ENCODE measurements around the gene KLK13.

KLK13 gene

DNA sequence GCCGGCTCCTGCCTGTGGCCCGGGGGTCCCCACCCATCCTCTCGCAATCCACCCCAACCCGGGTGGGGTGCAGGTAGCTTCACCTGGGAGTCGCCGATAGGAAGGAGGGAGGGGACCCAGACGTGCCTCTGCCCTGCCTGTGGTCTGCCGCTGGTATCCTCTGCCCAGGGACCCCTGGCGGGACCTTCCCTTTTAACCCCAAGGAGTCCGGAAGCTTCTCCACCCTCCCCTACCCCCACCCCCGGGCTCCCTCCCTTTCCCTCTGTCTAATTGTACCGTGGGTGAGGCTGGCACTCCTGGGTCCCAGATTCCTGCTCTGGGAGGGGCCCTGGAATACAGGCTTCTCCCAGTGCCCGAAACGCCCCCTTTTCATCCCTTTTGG, 45.4 kb downstream of the KLK13 start, which contains the start of gene KLK10:
KLK10 (minus strand) TSS at position 166 of the 382 bp plus-strand sequence. CDS start 579 bp downstream, outside the sequence.
- no peak for DNase-seq (ENCODE audit: low spot score)

DNA sequence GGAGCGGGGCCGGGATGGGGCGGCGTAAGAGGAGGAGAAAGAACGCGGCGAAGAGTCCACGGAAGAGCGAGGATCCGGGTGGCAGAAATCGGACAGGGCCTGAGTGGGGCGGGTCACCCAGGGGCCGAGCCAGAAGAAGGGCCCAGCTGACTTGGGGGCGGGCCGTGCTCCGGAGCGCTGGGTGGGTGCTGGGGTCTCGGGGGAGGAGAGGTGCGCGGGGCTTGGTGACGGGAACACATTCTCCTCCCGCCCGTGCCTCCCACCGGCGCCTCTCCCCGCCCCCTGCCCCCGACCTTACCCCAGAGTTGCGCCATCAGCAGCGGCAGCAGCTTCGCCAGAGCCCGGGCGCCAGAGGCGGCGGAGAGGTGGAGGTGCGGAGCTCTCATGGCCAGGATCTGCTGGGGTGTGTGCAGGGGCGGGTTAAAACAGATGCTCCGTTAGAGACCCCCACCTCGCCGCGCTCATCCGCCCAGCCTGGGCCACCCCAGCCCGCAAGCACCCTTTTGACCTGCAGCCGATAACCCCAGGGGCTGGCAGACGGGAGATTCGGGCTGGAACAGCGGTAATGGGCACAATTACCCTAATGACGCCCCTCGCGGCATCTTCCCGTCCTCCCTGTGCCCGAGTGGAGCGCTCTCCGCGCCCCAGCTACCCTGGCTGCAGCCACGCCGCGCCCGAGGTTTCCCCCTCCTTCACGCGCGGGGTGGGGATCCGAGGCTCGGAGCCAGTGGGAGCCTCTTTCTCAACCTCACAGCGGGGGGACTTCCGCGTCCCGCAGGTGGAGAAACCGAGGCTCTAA, 45.9 kb downstream of the KLK13 start:
- no peak for DNase-seq (ENCODE audit: low spot score)

DNA sequence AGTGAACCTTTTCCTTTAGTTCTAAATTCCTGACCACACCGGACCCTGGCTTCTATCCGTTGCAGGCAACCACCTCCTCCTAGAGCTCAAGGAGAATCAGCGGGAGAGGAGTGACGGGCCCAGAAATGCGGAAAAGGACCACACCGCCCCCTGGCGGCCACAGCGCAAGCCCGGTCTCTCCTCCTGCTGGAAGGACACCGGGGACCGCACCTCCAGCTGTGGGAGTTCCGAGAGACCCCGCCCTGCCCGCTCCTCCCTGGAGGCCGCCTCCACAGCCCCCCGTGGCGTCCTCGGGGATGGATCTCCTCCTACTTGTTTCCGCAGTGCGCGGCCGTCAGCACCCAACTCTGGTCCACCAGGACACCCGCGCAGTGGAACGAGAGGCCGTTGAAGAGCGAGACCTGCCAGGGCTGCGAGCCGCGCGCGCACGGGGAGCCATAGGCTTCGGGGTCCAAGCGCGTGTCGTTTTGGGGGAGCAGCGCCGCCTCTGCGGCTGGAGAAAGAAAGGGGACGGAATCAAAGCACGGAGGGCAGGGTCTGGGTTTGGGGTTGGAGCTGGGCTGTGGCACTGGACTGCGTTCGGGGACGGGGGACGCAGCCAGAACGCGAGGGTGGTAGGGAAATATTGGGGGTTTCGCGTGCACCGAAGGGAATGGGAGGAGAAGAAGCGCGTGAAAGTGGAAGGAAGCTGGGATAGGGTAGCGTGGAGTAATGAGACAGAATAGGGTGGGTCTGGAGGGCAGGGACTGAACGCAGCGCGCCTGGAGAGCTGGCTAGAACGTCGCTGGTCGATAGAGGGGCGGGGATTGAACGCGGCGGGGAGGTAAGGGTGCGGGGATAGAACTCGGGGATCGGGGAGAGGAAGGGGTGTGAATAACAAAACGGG, 47.9 kb downstream of the KLK13 start:
- peak; percentile 49 for DNase-seq (ENCODE audit: low spot score)

DNA sequence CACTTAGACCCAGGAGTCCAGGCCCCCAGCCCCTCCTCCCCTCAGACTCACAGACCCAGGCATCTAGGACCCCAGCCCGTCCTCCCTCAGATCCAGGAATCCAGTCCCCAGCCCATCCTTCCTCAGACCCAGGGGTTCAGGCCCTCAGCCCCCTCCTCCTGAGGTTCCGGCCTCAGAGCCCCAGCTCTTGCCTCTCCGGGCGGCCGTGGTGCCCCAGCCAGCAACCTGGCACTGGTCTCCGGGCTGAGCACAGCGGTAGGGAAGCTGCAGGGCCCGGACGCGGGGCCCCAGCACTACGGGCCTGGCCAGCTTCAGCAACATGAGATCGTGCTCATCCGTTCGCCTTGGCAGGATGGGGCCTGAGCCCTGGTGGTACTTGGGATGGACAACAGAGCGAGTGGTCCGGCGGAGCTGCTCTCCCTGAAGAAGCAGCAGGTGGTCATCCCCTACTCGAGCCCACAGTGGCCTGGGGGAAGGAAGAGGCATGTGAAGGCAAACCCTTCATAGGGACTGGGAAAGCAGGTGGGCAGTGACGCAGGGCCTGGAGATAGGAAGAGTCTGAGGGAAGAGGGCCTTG, 49.1 kb downstream of the KLK13 start:
- DNase-seq (ENCODE audit: low spot score), result no peak

DNA sequence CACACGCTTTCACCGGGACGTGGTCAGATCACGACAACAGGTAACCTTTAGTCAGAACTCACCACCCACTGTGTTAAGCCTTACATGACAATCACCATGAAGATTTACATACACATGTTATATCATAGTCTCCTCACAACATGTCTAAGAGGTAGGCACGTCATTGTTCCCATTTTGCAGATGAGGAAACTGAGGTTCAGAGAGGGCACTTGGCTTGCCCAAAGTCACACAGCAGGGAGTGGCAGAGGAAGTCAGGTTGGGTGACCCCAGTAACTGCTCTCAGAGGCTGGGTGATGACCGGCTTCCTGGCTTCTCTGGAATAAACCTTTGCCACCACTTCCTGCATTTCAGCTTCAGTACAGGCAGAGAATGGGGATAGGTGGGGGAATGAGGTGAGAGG, 50.6 kb downstream of the KLK13 start:
- no peak for DNase-seq (ENCODE audit: low spot score)

DNA sequence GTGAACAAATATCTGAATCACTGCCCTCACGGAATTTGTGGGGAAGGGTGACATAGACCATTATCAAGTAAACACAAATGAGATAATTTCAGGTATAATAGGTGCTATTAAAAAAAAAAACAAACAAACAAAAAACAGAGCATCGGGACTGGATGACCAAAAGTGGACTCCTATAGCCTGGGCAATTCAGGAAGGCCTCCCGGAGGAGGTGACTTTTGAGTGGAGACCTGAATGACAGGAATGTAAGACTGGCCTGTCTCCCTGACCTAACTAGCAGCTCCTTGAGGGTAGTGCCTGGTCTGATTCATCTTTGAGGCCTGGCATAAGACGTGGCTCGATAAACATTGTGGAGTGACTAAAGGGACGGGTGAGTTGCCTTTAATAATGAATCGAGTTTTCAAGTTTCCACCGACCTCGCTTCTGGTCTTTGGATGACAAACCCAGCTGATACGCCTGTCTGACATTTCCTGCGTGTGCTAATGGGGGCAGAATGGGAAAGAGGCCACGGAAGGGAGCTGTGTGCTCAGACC, 52.2 kb downstream of the KLK13 start:
- no peak for DNase-seq (ENCODE audit: low spot score)

DNA sequence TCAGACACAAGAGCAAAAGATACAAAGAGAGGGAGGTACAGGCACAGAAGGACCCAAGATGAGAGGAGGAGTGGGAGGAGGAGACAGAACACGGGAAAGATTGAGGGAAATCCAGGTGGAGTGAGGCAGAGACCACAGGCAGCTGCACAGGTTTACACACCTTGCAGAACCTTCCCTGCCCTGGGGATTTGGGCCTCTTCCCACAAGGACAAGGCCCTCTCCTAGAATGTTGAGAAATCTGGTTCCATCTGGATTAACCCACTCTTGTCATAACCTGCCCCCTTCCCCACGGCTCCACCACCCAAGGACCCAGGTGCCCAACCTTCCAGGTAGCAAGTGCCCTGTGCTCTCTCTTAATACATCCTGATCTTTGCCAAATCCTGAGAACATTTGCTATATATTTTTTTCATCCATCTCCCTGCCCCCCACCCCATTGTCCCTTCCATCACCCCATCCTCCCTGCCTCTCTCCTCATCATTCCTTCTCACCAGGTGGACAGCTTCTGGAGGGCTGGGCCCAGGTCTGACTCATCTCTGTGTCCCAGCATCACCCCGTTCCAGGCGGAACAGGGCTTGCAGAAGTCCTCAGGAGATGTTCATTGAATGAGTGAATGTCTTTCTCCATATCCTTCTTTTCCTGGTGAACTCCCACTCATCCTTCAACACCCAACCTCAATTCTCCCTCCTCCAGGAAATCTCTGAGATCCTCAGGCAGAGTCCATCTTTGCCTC, 54.7 kb downstream of the KLK13 start:
- no peak for DNase-seq (ENCODE audit: low spot score)

DNA sequence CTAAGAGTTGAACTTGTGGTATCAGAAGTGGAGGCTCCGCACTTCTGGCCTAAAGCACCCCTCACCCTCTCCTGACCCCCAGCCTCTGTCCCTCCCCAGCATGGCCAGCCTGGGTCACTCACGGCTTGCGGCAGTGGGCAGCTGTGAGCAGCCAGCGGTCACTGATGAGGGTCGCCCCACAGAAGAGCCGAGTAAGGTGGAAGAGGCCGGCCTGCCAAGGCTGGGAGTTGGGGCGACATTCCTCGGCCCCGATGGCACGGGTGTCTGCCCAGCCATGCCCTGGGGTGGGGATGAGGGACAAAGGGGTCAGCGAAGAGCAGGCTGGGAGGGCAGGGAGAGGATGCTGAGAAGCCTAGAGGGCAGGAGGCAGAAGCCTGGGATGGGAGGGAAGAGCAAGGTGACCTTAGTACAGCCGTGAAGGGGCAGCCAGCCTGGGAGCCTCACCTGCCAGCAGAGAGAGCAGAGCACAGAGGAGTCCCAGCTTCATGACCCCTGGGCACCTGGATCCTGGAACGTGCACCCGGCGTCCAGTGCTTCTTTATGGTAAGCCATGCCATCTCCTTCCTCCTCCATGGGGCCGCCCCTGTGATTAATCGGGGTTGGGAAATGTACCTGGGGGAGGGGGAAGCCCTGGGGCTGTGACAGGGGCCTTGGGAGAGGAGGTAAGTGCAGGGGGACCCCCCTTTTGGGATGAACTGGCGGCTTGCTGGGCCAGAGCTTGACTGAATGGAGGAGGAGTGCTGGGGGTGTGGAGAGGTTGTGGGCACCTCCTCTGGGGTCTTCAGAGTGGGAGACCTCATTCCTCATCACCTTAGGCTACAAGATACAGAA, 55.6 kb downstream of the KLK13 start:
- DNase-seq (ENCODE audit: low spot score), result no peak

DNA sequence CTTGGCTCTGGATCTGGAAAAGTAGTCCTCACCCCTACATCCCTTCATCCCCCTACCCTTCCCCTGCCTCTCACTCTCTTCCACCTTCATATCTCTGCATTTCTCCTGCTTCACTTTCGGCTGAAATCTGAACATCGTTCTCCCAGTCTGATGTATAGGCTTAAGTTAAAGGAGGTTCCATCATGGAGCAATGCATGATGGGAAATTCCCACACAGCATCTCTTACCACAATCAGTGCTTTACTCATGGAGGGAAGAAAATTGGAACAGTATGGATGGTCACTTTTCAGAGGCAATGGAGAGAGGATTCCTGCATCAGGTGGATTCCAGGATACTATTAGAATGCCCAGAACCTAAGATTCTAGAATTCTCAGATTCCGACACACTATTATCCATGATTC, 57.4 kb downstream of the KLK13 start:
- no peak for DNase-seq (ENCODE audit: low spot score)

DNA sequence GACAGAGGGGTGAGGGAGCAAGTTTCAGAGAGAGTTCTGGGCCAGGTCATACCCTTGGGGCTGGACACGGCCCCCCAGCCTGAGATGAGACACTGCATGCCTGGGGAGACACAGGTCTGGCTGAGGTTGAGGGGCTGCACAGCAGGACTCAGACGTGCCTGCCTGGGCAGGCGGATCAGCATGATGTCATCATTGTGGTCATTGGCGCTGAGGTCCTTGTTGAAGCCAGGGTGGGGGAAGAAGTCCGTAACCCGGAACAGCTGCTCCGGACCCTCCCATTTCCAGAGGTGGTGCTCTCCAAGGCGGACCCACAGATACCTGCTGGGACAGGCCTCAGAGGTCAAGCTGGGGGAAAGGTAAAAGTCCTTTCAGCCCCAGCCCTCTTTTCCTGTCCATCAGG, 58.5 kb downstream of the KLK13 start:
- no peak for DNase-seq (ENCODE audit: low spot score)
